HG03135 (cell line): ENCODE data around the gene ASPSCR1.
"Not testable (repeated sequence)": the region's sequence is repeated elsewhere in the genome, so short reads cannot be mapped to it uniquely, and the experiment has no call there.

Source experiments
- ATAC-seq: cut with Tn5 transposase; IDR thresholded peaks from one replicate; pipeline ENCODE4 v1.9.1; 2021; ENCODE audit warnings: mild to moderate bottlenecking, moderate library complexity; ENCODE audit not compliant: unreplicated experiment

ASPSCR1 gene

GRCh38 chr17:81978524-81979298 lies 1.3 kb downstream of the ASPSCR1 start:
- ATAC-seq: no peak

GRCh38 chr17:81980122-81980521 lies 2.7 kb downstream of the ASPSCR1 start:
- ATAC-seq: no peak

GRCh38 chr17:81980707-81981343 lies 3.4 kb downstream of the ASPSCR1 start:
- ATAC-seq: no peak

GRCh38 chr17:81981511-81981910 lies 4.1 kb downstream of the ASPSCR1 start:
- ATAC-seq: not testable (repeated sequence)

- no peak for ATAC-seq
These were observed 5.7 kb downstream of the ASPSCR1 start for GRCh38 chr17:81983011-81983638.

- ATAC-seq: no peak
These were observed 6.4 kb downstream of the ASPSCR1 start for GRCh38 chr17:81983639-81984373.

GRCh38 chr17:81984773-81985410 lies 7.5 kb downstream of the ASPSCR1 start:
- no peak for ATAC-seq

- no peak for ATAC-seq
These were observed 9.2 kb downstream of the ASPSCR1 start for GRCh38 chr17:81986606-81987005.

GRCh38 chr17:81987161-81987770 lies 9.8 kb downstream of the ASPSCR1 start:
- ATAC-seq: no peak

- no peak for ATAC-seq
These were observed 13.6 kb downstream of the ASPSCR1 start for GRCh38 chr17:81990836-81991683.

GRCh38 chr17:81991684-81992305 lies 14.4 kb downstream of the ASPSCR1 start:
- no peak for ATAC-seq

- no peak for ATAC-seq
These were observed 15.1 kb downstream of the ASPSCR1 start for GRCh38 chr17:81992306-81993102.

GRCh38 chr17:81993729-81994592 lies 16.5 kb downstream of the ASPSCR1 start:
- ATAC-seq: no peak

GRCh38 chr17:81994593-81995462 lies 17.4 kb downstream of the ASPSCR1 start:
- no peak for ATAC-seq

GRCh38 chr17:81995463-81996231 lies 18.2 kb downstream of the ASPSCR1 start:
- no peak for ATAC-seq
